Measurements from ENCODE around the gene CEBPG.

The CEBPG gene

GRCh38 chr19:33392341-33393285, 19.1 kb downstream of the CEBPG start:
- Histone ChIP-seq H3K4me1 (peaks cover 65% of the 10 kb centered on the region), H3K27ac (peak overlapping the region; percentile 30; the same call in 1 of the 2 replicates)

GRCh38 chr19:33393286-33394005, 19.9 kb downstream of the CEBPG start:
- no peaks in the 10 kb centered on the region for H3K9me3 ChIP-seq
- H4K20me1 ChIP-seq, result peaks cover 44% of the 10 kb centered on the region
- no peak overlapping the region for H3K9ac ChIP-seq
- H3K27me3 ChIP-seq, result no peaks in the 10 kb centered on the region
- H3K4me3 ChIP-seq, result no peak overlapping the region
- no peak for TF ChIP-seq Cebpa-rat (IDR thresholded peaks at IDR 0.05)
- peaks cover 15% of the 10 kb centered on the region; the same call in 1 of the 2 replicates for H3K36me3 ChIP-seq
- no peak overlapping the region for H3K4me2 ChIP-seq
- H3K27ac ChIP-seq, result no peak overlapping the region; the same call in 1 of the 2 replicates
- H3K4me1 ChIP-seq, result peaks cover 60% of the 10 kb centered on the region

More at GRCh38 chr19:33392341-33393285, 19.1 kb downstream of the CEBPG start:
- Histone ChIP-seq H3K9ac (no peak overlapping the region), H3K36me3 (peaks cover 22% of the 10 kb centered on the region), H3K4me2 (no peak overlapping the region), H3K9me3 (no peaks in the 10 kb centered on the region), H4K20me1 (peaks cover 53% of the 10 kb centered on the region), H3K27me3 (no peaks in the 10 kb centered on the region), H3K4me3 (no peak overlapping the region)
- TF ChIP-seq Cebpa-rat (IDR thresholded peaks at IDR 0.05), result no peak

DNA sequence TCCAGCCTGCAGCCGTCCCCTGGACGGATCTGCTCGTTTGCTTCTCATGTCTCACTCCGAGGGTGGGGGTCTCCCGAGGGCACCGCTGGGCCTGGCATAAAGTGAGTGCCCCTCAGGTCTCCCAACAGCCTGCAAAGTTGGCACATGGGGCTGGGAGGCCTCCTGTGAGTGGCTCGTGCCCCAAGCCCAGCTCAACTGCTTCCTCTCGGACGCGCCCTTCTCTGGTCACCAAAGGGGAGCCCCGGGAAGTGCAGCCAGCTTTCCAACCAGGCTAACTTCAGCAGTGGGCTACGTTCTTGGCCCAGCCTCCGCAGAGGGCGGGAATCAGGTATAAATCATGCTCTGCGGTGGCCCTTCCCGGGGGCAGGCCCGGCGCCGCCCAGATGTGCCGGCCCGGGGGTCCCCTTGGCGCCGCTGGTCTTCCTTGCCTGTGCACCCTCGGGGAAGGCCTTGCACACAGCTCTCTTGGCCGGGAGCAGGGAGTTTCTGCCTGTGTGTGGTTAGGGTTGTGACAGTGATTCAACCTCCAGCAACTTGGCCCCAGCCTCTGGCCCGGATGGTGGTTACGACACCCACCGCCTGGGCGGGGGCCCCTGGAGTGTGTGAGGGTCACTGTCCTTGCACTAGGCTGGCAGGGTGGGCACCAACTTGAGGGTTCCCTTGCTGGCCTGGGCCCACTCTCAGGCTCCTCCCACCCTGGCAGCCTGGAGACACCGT, 20.7 kb downstream of the CEBPG start:
- Histone ChIP-seq H3K9ac (no peak overlapping the region), H3K4me1 (peaks cover 52% of the 10 kb centered on the region), H3K9me3 (no peaks in the 10 kb centered on the region), H4K20me1 (peaks cover 37% of the 10 kb centered on the region), H3K4me3 (no peak overlapping the region), H3K36me3 (peaks cover 10% of the 10 kb centered on the region; the same call in 1 of the 2 replicates), H3K4me2 (no peak overlapping the region), H3K27me3 (no peaks in the 10 kb centered on the region), H3K27ac (no peak overlapping the region; the same call in 1 of the 2 replicates)
- no peak for TF ChIP-seq Cebpa-rat (IDR thresholded peaks at IDR 0.05)

DNA sequence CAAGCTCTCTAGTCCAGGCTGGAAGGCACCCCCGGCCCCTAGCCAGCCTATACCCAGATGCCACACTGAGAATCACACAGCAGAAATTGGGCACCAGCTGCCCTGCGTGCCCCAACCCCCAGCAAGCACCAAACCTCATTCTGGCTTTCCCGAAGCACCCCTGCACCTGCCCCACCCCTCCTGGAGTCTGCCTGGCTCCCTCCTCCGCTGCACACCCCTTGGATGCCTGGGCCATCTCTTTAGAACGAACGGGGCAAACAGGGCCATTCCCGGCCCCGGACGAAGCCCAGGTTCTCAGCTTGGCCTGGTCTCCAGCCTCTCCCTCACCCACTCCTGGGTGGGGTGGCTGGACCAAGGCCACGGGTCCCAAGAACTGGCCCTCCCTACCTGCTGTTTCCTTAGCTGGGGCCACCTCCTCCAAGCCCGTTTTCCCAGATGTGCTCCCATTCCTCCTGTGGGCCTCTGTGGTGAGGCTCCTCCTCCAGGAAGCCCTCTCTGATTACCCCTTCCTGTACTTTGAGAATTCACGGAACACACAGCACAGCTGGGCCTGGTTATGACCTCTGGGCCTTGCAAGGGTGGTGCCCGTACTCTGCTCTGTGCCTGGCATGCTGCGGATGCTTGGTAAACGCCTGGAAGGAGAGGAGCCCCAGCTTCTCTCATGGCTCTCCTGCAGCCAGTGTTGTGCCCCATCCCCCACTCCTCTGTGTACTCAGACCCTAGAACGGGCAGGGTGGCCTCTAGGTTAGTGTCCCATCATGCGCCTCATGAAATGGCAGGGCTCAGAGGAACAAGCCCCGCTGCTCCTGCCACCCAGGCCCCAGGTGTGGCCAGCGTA, 21.4 kb downstream of the CEBPG start:
- TF ChIP-seq Cebpa-rat (IDR thresholded peaks at IDR 0.05), result no peak
- H3K4me3 ChIP-seq, result no peak overlapping the region
- no peaks in the 10 kb centered on the region for H3K27me3 ChIP-seq
- H3K4me2 ChIP-seq, result peak overlapping the region; percentile 85
- peaks cover 45% of the 10 kb centered on the region for H3K4me1 ChIP-seq
- H3K9ac ChIP-seq, result no peak overlapping the region
- H3K27ac ChIP-seq, result peak overlapping the region; percentile 59; the same call in 1 of the 2 replicates
- peaks cover 9% of the 10 kb centered on the region; the same call in 1 of the 2 replicates for H3K36me3 ChIP-seq
- peaks cover 29% of the 10 kb centered on the region for H4K20me1 ChIP-seq
- H3K9me3 ChIP-seq, result no peaks in the 10 kb centered on the region

DNA sequence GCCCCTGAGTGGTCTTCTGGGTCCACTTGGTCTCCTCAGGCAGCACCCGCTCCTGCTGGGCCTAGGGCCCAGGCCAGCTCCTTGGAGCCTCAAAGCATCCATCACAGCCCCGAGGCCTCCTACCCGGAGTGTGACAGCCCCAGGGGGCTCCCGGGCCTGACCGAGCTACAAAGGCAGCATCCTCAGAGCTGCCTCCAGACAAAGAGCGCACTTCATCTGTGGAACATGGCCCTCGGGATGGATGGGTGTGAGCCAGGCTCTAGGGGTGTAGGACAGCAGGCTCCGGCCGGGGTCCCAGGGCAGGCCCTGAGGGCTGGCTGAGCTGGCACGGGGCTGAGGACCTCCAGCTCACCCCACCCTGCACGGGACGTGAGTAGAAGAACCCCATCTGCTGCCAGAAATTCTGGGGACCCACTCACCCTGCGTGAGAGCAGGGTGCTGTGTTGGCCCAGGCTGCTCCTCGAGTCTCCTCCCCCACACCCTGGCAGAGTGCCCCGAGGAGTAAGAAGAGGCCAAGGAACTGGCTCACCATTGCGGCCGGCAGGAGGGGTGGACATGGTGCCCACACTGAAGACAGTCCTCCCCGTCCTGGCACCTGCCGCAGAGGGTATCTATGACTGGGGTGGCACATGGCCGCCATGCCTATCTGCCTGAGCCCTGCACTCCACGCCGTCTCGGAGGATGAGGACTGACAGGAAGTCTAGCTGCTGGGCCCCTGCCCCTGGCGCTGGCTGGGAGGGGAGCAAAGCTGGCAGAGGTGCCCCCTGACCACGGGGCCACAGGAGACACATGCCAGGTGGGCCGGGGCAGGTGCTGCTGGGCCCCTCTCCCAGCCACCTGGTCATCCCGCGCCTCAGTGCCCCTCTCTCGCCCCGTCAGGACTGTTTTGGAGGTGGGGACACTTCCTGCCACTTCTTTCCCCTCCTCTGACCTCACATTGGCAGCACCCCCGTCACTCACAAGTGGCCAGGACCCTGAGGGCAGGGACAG, 22.3 kb downstream of the CEBPG start:
- TF ChIP-seq Cebpa-rat (IDR thresholded peaks at IDR 0.05), result no peak
- peak overlapping the region; percentile 59; the same call in 1 of the 2 replicates for H3K27ac ChIP-seq

DNA sequence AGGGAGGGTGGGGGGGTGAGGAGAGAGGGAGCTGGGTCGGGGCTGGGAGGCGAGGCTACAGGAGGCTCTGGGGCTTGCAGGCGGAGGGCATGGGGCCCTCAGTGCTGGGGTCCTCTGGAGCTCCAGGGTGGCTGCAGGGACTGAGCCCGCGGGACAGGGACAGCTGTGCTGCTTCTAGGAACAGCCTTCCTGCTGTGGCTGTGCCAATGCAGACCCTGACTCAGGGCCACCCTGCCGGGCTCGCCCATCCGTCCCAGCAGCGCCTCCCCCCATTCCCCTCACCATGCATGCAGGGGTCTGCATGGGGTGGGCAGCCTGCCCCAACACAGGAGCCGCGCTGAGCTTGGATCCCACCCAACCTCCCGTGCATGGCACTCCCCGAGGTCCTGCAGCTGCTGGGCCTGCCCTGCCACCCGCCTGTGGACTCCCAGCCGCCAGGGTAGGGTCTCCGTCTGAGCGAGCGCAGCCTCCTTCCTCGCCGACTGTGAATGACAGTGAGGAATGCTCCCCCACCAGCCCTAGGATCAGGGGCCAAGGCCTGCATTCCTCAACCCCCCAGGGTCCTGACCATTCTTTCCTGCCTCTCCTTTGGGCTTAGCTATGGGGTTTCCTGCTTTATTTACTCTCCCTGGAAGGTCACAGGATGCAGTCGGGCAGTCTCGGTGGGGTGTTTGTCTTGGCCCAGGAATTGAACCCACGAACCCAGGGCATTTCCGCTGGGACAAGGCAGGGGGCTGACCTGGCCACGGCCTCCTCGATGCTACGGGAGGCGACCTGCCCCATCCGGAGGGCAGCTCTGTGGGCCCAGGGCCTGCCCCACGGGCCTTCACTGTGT, 23.4 kb downstream of the CEBPG start:
- Histone ChIP-seq H3K4me2 (peak overlapping the region; percentile 85), H3K4me1 (peaks cover 37% of the 10 kb centered on the region), H4K20me1 (peaks cover 10% of the 10 kb centered on the region), H3K4me3 (no peak overlapping the region), H3K9ac (peak overlapping the region; percentile 43; the same call in 1 of the 2 replicates), H3K36me3 (no peaks in the 10 kb centered on the region), H3K27ac (peak overlapping the region; percentile 63), H3K27me3 (no peaks in the 10 kb centered on the region), H3K9me3 (no peaks in the 10 kb centered on the region)
- no peak for TF ChIP-seq Cebpa-rat (IDR thresholded peaks at IDR 0.05)

More for the DNA sequence above, 22.3 kb downstream of the CEBPG start:
- peak overlapping the region; percentile 85 for H3K4me2 ChIP-seq
- peaks cover 4% of the 10 kb centered on the region; the same call in 1 of the 2 replicates for H3K36me3 ChIP-seq
- H3K27me3 ChIP-seq, result no peaks in the 10 kb centered on the region
- peaks cover 37% of the 10 kb centered on the region for H3K4me1 ChIP-seq
- no peak overlapping the region; the same call in 1 of the 2 replicates for H3K9ac ChIP-seq
- peaks cover 20% of the 10 kb centered on the region for H4K20me1 ChIP-seq
- no peaks in the 10 kb centered on the region for H3K9me3 ChIP-seq
- no peak overlapping the region for H3K4me3 ChIP-seq

Measured in BLaER1 (cell line).